ENCODE measurements around the gene ZNF846. TPM values are rescaled to one million over a fixed set of nuclear protein-coding genes. Genes with fewer than 3 reads are reported as not detected.

The ZNF846 gene
- total and polyA plus RNA-seq, 10 of the 15 experiments (the other 5 are each of a cell fraction or from before 2014, with no cell fraction given) = 0.64 to 4.1 (median 1.6) TPM

DNA sequence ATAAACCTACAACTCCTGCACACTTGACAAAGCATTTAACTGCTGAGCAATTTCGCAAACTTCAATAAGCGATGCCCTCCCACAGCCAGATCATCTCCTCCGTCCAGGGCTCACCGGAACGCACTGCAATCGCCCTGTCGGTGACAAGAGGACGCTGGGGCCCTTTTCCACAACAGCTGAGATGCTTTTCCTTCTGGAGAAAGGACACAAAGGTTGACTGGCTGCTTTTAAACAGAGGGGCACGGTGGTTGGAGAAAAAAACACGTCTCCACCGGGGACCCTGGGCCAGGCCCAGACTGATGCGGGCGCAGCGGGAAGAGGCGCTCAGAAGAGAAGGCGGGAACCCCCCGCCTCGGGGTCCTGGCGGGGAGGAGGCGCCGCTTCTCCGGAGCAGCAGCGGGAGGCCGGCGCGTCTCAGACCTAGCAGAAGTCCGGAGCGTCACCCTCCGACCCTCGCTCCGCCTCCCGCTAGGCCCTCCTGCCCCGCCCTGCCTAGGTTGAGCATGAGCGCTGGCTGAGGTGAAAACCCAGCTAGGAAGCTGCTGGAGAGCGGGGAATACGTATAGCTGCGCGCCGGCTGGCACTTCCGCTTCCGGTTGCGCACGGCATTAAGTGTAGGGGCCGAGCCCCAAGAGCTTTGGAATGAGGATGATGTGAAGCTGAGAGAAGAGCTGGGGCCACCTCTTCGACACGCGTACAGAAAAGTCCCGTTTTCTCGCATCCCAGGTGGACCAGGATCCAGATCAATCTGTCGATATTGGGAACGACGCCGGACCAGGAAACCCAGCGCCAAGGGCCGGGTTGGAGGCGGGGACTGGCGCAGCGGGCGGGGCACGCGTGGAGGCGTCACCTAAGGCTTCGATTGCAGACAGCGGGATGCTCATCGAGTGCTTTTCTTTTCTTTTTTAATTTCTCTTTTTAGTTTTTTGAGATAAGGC lies at the start of gene ZNF846 (continued):
- TF ChIP-seq, protein P1, sequence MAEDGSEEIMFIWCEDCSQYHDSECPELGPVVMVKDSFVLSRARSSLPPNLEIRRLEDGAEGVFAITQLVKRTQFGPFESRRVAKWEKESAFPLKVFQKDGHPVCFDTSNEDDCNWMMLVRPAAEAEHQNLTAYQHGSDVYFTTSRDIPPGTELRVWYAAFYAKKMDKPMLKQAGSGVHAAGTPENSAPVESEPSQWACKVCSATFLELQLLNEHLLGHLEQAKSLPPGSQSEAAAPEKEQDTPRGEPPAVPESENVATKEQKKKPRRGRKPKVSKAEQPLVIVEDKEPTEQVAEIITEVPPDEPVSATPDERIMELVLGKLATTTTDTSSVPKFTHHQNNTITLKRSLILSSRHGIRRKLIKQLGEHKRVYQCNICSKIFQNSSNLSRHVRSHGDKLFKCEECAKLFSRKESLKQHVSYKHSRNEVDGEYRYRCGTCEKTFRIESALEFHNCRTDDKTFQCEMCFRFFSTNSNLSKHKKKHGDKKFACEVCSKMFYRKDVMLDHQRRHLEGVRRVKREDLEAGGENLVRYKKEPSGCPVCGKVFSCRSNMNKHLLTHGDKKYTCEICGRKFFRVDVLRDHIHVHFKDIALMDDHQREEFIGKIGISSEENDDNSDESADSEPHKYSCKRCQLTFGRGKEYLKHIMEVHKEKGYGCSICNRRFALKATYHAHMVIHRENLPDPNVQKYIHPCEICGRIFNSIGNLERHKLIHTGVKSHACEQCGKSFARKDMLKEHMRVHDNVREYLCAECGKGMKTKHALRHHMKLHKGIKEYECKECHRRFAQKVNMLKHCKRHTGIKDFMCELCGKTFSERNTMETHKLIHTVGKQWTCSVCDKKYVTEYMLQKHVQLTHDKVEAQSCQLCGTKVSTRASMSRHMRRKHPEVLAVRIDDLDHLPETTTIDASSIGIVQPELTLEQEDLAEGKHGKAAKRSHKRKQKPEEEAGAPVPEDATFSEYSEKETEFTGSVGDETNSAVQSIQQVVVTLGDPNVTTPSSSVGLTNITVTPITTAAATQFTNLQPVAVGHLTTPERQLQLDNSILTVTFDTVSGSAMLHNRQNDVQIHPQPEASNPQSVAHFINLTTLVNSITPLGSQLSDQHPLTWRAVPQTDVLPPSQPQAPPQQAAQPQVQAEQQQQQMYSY (CRISPR knock-in tag; IDR thresholded peaks at IDR 0.05) = no peak
- TF ChIP-seq SRF (IDR thresholded peaks at IDR 0.05; ENCODE audit: low read depth in 2 of 2, low read length in 2 of 2) (peak in 1 of 2 experiments; percentile 74; a peak in 2 of 4 replicates), CHD4 (IDR thresholded peaks at IDR 0.05) (no peak), NRF1 (conservative IDR thresholded peaks at IDR 0.05; ENCODE audit: low read depth, low read length) (0 out of 2 replicates have a peak, but pooled peaks have one; percentile 16), POLR2A (IDR thresholded peaks at IDR 0.05; ENCODE audit: low read depth, low read length) (peak; percentile 86), TAF1 (IDR thresholded peaks at IDR 0.05; ENCODE audit: borderline replicate concordance, low read depth, low read length) (peak; percentile 72), EP300 (IDR thresholded peaks at IDR 0.05; ENCODE audit: borderline replicate concordance in 1 of 2, control insufficient read depth in 1 of 2, low read depth in 2 of 2, low read length in 2 of 2) (0 out of 4 replicates have a peak, but pooled peaks of 1 of the 2 experiments have one; percentile 12), PML (IDR thresholded peaks at IDR 0.05; ENCODE audit: low read length) (peak; percentile 92), RB1 (IDR thresholded peaks at IDR 0.05; ENCODE audit: borderline replicate concordance) (0 out of 2 replicates have a peak, but pooled peaks have one; percentile 50), SPI1 (IDR thresholded peaks at IDR 0.05; ENCODE audit: borderline replicate concordance, insufficient read depth, low read depth, low read length) (peak; percentile 38; the same call in 1 of the 2 replicates), CBFB (IDR thresholded peaks at IDR 0.05; ENCODE audit: low read depth) (peak; percentile 51), LARP7 (IDR thresholded peaks at IDR 0.05) (peak; percentile 70; the same call in 1 of the 2 replicates), RELB (IDR thresholded peaks at IDR 0.05; ENCODE audit: low read depth) (peak; percentile 68)
- TF ChIP-seq, protein P2, sequence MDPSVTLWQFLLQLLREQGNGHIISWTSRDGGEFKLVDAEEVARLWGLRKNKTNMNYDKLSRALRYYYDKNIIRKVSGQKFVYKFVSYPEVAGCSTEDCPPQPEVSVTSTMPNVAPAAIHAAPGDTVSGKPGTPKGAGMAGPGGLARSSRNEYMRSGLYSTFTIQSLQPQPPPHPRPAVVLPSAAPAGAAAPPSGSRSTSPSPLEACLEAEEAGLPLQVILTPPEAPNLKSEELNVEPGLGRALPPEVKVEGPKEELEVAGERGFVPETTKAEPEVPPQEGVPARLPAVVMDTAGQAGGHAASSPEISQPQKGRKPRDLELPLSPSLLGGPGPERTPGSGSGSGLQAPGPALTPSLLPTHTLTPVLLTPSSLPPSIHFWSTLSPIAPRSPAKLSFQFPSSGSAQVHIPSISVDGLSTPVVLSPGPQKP (IDR thresholded peaks at IDR 0.05; ENCODE audit: low read depth, low read length) = peak; percentile 90
- TF ChIP-seq, protein P3, sequence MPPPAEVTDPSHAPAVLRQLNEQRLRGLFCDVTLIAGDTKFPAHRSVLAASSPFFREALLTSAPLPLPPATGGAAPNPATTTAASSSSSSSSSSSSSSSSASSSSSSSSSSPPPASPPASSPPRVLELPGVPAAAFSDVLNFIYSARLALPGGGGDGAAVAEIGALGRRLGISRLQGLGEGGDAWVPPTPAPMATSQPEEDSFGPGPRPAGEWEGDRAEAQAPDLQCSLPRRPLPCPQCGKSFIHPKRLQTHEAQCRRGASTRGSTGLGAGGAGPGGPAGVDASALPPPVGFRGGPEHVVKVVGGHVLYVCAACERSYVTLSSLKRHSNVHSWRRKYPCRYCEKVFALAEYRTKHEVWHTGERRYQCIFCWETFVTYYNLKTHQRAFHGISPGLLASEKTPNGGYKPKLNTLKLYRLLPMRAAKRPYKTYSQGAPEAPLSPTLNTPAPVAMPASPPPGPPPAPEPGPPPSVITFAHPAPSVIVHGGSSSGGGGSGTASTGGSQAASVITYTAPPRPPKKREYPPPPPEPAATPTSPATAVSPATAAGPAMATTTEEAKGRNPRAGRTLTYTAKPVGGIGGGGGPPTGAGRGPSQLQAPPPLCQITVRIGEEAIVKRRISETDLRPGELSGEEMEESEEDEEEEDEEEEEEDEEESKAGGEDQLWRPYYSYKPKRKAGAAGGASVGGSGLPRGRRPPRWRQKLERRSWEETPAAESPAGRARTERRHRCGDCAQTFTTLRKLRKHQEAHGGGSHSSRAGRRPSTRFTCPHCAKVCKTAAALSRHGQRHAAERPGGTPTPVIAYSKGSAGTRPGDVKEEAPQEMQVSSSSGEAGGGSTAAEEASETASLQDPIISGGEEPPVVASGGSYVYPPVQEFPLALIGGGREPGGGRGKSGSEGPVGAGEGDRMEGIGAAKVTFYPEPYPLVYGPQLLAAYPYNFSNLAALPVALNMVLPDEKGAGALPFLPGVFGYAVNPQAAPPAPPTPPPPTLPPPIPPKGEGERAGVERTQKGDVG (CRISPR knock-in tag; IDR thresholded peaks at IDR 0.05) = no peak
- TF ChIP-seq, protein P4, sequence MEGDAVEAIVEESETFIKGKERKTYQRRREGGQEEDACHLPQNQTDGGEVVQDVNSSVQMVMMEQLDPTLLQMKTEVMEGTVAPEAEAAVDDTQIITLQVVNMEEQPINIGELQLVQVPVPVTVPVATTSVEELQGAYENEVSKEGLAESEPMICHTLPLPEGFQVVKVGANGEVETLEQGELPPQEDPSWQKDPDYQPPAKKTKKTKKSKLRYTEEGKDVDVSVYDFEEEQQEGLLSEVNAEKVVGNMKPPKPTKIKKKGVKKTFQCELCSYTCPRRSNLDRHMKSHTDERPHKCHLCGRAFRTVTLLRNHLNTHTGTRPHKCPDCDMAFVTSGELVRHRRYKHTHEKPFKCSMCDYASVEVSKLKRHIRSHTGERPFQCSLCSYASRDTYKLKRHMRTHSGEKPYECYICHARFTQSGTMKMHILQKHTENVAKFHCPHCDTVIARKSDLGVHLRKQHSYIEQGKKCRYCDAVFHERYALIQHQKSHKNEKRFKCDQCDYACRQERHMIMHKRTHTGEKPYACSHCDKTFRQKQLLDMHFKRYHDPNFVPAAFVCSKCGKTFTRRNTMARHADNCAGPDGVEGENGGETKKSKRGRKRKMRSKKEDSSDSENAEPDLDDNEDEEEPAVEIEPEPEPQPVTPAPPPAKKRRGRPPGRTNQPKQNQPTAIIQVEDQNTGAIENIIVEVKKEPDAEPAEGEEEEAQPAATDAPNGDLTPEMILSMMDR (IDR thresholded peaks at IDR 0.05 in 2 of 3, conservative IDR thresholded peaks at IDR 0.05 in 1 of 3; ENCODE audit: control insufficient read depth in 2 of 3, extremely low read depth in 1 of 3, insufficient read depth in 1 of 3, low read depth in 3 of 3, low read length in 3 of 3) = no peak

All from GM12878 (cell line).